Measurements from ENCODE around the gene NEDD4L.

GRCh38 chr18:58156516-58156915, 112.5 kb downstream of the NEDD4L start:
- TF ChIP-seq CTCF (optimal IDR thresholded peaks at IDR 0.05 in 1 of 3, IDR thresholded peaks at IDR 0.05 in 1 of 3, conservative IDR thresholded peaks at IDR 0.05 in 1 of 3; ENCODE audit: extremely low read depth in 1 of 3, insufficient read depth in 2 of 3, low read length in 3 of 3) (no peak), EZH2 (IDR thresholded peaks at IDR 0.05; ENCODE audit: low read length) (no peak)

Measured in keratinocyte (primary cell).